GM19023 (cell line): ENCODE results near the gene DGLUCY.
"Not testable (repeated sequence)": the region's sequence is repeated elsewhere in the genome, so short reads cannot be mapped to it uniquely, and the experiment has no call there.

Experiments
- ATAC-seq: cut with Tn5 transposase; IDR thresholded peaks from one replicate; pipeline ENCODE4 v1.9.1; 2021; ENCODE audit warnings: mild to moderate bottlenecking, moderate library complexity; ENCODE audit not compliant: unreplicated experiment

The DGLUCY gene

GRCh38 chr14:91167380-91167770 is 53.5 kb downstream of the DGLUCY start:
- ATAC-seq = no peak

DNA sequence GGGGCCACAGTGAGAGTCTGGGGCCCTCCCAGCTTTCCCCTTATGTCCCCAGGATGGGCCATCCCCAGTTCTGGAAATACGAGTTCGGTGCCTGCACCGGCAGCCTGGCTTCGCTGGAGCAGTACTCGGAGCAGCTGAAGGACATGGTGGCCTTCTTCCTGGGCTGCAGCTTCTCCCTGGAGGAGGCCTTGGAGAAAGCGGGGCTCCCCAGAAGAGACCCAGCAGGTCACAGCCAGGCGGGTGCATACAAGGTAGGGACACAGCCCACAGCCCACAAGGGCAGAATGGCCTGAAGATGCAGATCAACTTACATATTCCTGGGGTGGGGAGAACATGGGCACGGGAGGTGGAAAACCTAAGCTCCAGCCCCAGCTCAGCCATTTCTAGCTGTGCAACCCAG is 56.1 kb downstream of the DGLUCY start:
- no peak for ATAC-seq

DNA sequence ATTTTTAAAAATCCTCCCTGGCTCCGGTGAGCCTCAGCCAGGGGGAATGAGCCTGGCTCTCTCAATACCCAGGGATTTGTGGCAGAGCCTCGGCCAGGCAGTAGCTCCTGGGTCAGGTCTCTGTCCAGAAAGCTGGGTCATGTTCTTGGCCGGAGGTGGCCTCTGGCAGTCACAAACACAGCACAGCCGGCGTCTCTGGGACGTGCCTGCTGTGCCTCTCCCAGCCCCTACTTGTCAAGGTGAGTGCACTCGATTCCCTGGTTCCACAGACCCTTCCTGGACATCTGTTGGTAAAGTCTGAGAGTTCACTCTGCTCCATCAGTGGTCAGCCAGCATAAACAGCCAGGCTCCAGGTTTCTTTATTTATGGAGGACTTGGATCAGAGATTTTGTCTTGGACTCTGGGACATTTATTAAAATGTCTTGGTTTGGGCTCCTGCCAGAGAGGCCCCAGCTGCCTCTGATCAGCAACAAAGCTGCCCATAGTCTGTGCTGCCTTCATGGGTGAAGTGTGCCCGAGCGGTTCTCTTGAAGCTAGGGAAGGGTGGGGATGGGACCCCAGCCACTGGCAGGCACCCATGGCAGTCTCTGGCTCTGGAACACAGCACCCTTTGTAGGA is 56.7 kb downstream of the DGLUCY start:
- ATAC-seq = no peak

DNA sequence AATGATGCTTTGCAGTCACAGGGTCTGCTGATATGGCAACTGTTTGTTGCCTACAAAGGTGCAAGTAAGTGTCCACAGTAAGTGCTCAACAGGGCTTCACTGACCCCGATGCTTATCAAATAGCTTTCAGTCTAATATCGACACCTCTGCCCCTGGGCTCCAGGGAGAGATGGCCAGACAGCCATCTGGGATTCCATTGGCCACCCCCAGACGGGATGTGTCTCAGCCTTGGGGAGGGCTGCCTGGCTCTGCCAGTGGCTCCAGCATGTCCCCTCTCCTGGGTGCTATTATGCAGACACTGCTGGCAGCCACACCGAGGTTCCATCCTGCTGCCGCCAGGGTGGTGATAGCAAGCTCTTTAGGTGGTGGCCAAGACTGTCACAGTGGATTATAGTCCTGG is 57.4 kb downstream of the DGLUCY start:
- no peak for ATAC-seq

DNA sequence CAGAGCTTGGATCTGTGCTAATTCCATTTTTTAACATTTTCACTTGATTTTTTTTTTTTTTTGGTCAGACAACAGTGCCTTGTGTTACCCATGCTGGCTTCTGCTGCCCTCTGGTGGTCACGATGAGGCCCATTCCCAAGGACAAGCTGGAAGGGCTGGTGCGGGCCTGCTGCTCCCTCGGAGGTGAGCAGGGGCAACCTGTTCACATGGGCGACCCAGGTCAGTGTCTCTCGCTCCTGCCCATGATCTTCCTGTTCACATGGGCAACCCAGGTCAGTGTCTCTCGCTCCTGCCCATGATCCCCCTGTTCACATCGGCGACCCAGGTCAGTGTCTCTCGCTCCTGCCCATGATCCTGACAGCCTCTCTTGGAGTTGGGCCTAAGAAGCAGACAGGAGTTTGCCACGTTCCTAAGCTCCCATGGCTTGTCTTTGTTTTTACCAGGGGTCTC is 59.4 kb downstream of the DGLUCY start:
- ATAC-seq = no peak

DNA sequence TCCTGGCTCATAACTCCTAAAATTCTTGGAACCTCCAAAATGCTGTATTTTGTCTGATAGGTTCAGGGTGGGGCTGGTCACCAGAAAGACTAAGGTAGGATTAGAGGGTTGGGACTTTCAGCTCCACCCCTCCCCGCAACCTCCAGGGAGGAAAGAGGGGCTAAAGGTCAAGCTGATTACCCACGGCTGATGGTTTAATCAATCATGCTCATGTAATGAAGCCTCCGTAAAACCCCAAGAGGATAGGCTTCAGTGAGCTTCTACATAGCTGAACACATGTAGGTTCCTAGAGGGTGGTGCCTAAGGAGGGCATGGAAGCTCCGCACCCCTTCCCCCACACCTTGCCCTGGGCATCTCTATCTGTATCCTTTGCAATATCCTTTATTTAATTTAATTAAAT is 60.0 kb downstream of the DGLUCY start:
- ATAC-seq = no peak

GRCh38 chr14:91175291-91176201 is 61.7 kb downstream of the DGLUCY start:
- no peak for ATAC-seq

DNA sequence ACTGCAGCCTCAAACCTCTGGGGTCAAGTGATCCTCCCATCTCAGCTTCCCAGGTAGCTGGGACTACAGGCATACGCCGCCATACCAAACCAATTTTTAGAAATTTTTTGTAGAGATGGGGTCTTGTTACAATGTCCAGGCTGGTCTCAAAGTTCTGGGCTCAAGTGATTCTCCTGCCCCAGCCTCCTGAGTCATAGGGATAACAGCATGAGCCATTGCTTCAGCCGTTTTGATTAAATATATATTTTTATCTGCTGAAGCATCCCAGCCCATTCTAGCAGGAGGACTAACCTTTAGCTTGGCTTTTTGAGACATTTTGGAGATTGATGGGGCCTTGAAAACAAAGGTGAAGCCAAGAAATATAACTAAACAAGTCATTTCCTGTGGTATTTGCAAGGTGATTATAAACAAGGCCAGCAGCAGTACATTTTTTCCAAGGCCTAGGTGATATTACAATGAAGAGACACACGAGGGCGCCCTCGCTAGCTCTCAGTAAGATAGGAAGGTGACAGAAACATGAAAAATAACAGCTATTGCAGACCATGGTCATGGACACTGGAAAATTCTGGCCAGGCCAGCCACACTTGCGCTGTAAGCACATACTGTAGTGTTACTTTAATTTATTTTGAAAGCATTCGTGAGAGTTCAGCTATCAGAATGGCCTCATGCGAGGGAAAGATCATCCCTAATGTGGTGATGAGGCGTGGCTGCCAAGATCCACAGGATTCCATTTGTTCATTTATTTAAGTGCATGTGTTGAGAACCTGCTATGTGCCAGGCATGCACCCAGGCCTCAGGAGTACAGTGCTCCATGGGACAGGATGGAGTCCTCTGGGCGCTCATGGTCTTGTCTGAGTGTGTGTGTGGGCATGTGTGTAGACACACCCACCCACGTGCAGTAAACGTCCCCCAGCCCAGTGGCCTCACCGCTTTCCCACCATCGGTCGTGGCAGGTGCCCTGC is 63.5 kb downstream of the DGLUCY start:
- ATAC-seq = no peak

DNA sequence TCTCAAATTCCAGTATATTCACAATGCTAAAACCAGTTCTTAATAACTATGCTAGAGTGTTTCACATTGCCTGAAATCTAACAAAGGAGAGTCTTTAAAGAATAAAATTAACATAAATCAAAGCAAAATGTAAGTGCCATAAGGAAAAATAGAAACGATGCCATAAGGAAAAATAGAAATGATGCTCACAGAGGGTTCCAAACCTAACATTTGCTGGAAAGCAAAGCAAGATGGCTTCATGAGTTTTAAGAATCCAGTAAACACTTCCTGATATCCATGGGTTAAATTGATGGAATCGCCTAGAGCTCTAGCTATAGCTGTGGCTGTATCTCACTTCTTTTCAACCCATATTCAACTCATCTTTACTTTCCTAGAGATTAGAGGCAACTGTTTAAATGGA is 66.7 kb downstream of the DGLUCY start:
- ATAC-seq = no peak

DNA sequence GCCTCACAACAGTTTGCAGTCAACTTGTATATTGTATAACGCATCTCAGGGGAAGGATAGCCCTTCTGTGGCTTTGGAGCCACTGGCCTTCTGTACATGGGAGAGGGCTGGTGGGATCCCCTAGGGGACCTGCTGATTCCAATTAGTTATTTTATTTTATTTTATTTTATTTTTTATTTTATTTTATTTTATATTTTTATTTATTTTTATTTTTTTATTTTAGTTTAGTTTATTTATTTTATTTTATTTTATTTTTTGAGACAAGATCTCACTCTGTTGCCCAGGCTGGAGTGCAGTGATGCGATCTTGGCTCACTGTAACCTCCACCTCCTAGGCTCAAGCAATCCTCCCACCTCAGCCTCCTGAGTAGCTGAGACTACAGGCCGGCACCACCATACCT is 68.9 kb downstream of the DGLUCY start:
- not testable (repeated sequence) for ATAC-seq

DNA sequence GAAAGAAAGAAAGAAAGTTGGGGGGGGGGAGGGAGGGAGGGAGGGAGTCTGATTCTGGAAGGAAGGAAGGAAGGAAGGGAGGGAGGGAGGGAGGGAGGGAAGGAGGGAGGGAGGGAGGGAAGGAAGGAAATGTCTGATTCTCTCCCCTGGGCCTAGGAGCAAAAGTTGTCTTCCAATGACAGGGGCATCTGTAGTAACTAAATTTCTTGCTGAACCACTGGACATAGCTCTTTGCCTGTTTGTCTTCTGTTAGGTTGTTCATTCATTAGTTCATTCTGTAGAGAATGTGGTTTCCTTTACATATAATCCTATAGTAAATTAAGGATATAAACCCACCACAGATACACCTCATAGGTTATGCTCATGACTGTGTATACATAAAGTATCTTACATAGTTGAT is 70.7 kb downstream of the DGLUCY start:
- no peak for ATAC-seq

DNA sequence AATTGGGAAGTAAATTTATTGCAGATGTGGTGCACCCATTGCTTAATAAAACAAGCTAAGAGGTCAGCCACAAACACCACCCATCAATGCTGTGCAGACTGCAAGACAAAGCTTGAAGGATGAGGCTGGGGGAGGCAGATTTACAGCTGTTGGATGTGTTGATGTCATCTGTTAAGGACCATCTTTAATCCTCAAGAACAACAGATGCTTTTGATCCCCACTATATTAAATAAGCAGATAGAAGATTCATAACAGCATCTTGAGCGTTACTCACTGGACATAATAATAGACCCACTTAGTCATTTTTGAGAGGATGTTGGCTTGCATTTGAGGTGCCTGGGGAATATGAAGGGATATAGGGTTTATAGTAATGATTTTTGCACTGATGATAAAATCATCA is 71.8 kb downstream of the DGLUCY start:
- no peak for ATAC-seq

DNA sequence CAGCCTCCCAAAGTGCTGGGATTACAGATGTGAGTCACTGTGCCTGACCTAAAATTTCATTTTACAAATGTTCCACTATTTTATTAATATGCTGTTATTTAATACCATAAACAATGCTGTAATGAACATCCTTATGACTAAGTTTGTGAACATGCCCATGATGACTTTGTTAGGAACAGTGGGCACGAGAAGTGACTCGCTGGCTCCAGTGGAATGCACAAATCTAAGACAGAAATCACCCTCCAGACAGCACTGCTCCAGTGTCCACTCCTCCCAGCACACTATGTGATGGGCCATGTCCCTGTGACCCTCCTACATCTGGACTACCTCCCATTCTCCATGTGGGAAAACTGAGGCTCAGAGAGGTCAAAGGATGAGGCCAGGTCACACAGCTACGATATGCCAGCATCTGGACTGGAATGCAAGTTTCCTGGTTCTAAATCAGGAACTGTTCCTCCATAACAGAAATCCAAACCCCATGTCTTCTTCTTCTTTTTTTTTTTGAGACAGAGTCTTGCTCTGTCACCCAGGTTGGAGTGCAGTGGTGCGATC is 72.7 kb downstream of the DGLUCY start:
- ATAC-seq = no peak

GRCh38 chr14:91187271-91187670 is 73.4 kb downstream of the DGLUCY start:
- ATAC-seq = no peak

- ATAC-seq = no peak
These were observed 77.0 kb downstream of the DGLUCY start for GRCh38 chr14:91190853-91191252.

DNA sequence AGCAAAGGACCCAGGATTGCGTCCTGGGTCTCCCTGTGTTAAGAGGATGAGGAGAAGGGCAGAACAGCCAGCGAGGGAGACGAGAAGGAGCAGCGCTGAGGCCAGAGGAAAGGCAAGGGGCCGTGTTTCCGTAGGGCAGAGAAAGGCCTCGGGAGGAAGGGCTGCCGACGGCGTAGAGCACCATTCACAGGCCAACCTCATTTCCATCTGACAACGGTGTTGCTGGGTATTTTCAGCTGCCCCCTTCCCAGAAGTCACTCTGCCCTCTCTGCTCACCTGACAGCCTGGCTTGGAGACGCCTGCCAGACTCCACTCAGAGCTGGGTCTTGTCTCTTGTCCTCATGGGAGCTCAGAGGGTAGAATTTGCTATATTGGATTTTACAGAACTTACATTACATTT is 79.2 kb downstream of the DGLUCY start:
- ATAC-seq = no peak

DNA sequence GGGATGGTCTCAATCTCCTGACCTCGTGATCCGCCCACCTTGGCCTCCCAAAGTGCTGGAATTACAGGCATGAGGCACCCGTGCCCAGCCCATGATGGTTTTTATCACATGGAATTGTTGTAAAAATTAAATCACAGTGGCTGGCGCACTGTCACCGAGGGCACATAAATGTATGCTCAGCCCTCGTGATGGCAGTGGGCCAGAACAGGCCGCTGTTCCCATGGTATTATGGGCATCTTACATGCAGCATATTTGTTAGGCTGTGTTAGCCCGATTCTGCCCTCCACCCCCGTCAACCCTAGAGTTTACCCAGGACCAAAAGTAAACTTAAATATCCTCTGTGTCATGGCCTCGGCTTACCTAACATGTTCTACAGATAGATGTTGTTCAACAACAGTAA is 82.0 kb downstream of the DGLUCY start:
- no peak for ATAC-seq

- no peak for ATAC-seq
These were observed 83.8 kb downstream of the DGLUCY start for GRCh38 chr14:91197631-91198030.

DNA sequence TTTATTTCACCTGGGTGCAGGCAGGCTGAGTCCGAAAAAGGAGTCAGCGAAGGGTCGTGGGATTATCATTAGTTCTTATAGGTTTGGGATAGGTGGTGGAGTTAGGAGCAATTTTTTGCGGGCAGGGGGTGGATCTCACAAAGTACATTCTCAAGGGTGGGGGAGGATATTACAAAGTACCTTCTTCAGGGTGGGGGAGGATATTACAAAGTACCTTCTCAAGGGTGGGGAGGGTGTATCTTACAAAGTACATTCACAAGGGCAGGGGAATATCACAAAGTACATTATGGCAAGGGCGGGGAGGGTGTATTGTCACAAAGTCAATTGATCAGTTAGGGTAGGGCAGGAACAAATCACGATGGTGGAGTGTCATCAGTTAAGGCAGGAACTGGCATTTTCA is 86.9 kb downstream of the DGLUCY start:
- not testable (repeated sequence) for ATAC-seq

- no peak for ATAC-seq
These were observed 88.5 kb downstream of the DGLUCY start for GRCh38 chr14:91202234-91202974.
